Panc1 (cell line): Measurements from ENCODE around the gene MIX23. TPM values are rescaled to one million over a fixed set of nuclear protein-coding genes. Genes with fewer than 3 reads are reported as not detected.

Experiments
- ATAC-seq: fragments of 200-7000 bp; cut with Tn5 transposase; 2 replicates; pipeline ENCODE4 v1.9.1; 2020; ENCODE audit warnings: mild to moderate bottlenecking, moderate library complexity
- BruUV-seq: library from RNA; stranded (reverse); fragments of 400-500 nt; replicated peaks from 2 replicates; lab custom pipeline; 2021; lab: Mats Ljungman, UMichigan
- CTCF ChIA-PET: fragments of 300-600 bp; sonication (Branson Sonifier 250); formaldehyde crosslinking; loops from one replicate; lab custom pipeline; 2022; ENCODE audit warnings: antibody characterized with exemption; lab: Charles Lee
- POLR2A ChIA-PET: fragments of 300-600 bp; sonication (Branson Sonifier 250); formaldehyde crosslinking; loops from one replicate; lab custom pipeline; 2022; ENCODE audit warnings: antibody characterized with exemption; lab: Charles Lee
- DNase-seq: peaks from one replicate; pipeline ENCODE4 v3.0.0-alpha.2; 2010; ENCODE audit warnings: low read depth, low spot score
- H3K27ac ChIP-seq: 2 replicates; pipeline ENCODE4 v1.5.1; 2011; ENCODE audit warnings: mild to moderate bottlenecking, low read length, inconsistent platforms
- H3K27me3 ChIP-seq: fragments of 200-500 bp; sonication (Bioruptor generic); 2 replicates; pipeline ENCODE4 v1.6.0; 2014; ENCODE audit warnings: low read length, inconsistent platforms; ENCODE audit not compliant: control insufficient read depth, insufficient read depth
- H3K36me3 ChIP-seq: fragments of 200-500 bp; sonication (Bioruptor generic); 2 replicates; pipeline ENCODE4 v1.5.1; 2014; ENCODE audit warnings: inconsistent platforms, mild to moderate bottlenecking, low read length, moderate library complexity; ENCODE audit not compliant: control insufficient read depth, insufficient read depth
- H3K4me1 ChIP-seq: 2 replicates; pipeline ENCODE4 v1.5.1; 2011; ENCODE audit warnings: inconsistent platforms, mild to moderate bottlenecking, low read length, moderate library complexity; ENCODE audit not compliant: control insufficient read depth, insufficient read depth
- H3K4me3 ChIP-seq, 2 experiments: 2 replicates each; pipeline ENCODE4 v1.5.1; 2011 to 2012; ENCODE audit warnings: low read depth in 2 of 2, low read length in 2 of 2, mild to moderate bottlenecking in 2 of 2, inconsistent platforms in 1 of 2, moderate library complexity in 1 of 2
- H3K9me3 ChIP-seq: fragments of 200-500 bp; sonication (Bioruptor generic); 2 replicates; pipeline ENCODE4 v1.5.1; 2014; ENCODE audit warnings: low read depth, mild to moderate bottlenecking, inconsistent platforms, low read length, moderate library complexity; ENCODE audit not compliant: control insufficient read depth, insufficient read depth
- CTCF ChIP-seq: fragments of 450-650 bp; IDR thresholded peaks from 2 replicates; pipeline ENCODE4 v1.5.1; 2017; ENCODE audit warnings: mild to moderate bottlenecking
- POLR2AphosphoS5 ChIP-seq: IDR thresholded peaks from 2 replicates; pipeline ENCODE4 v1.6.1; 2012; ENCODE audit warnings: mild to moderate bottlenecking, low read depth, low read length, moderate library complexity
- REST ChIP-seq, 2 experiments: IDR thresholded peaks; 2 replicates each; pipeline ENCODE4 v1.6.1; 2011 to 2012; ENCODE audit warnings: low read depth in 2 of 2, control low read depth in 1 of 2, low read length in 1 of 2, mild to moderate bottlenecking in 1 of 2, moderate library complexity in 1 of 2; ENCODE audit not compliant: insufficient read depth in 1 of 2
- SIN3A ChIP-seq: IDR thresholded peaks from 2 replicates; pipeline ENCODE4 v1.6.1; 2012; ENCODE audit warnings: low read depth, mild to moderate bottlenecking, low read length, moderate library complexity, borderline replicate concordance; ENCODE audit not compliant: insufficient read depth
- TCF7L2 ChIP-seq: IDR thresholded peaks from 2 replicates; pipeline ENCODE4 v1.6.1; 2011; ENCODE audit warnings: mild to moderate bottlenecking, low read depth, low read length, inconsistent platforms
- in situ Hi-C: cut with HindIII; loops from 2 replicates; pipeline ENCODE4 v1.10.0; 2016; ENCODE audit warnings: low sequenced_read_pairs, low pct_unique_long_range_greater_than_20kb
- intact Hi-C: fragments of 100-400 bp; cut with micrococcal nuclease; formaldehyde crosslinking; loops from one replicate; pipeline ENCODE4 v1.10.0; 2022; ENCODE audit not compliant: unreplicated experiment
- total RNA-seq: library from RNA; stranded (reverse); gene quantifications from one replicate; pipeline ENCODE4 v1.2.1, GENCODE V29; 2021; ENCODE audit not compliant: unreplicated experiment

The MIX23 gene
- total RNA-seq, 1 experiment from 2014 or later, result 61.7 TPM

- in situ Hi-C loops, result no loop called here
- Histone ChIP-seq H3K9me3 (no peaks in the 10 kb centered on the region), H3K27me3 (no peaks in the 10 kb centered on the region), H3K4me3 (no peak overlapping the region), H3K36me3 (no peaks in the 10 kb centered on the region), H3K4me1 (no peaks in the 10 kb centered on the region; the same call in 1 of the 2 replicates), H3K27ac (no peak overlapping the region)
- CTCF ChIA-PET, result no interaction called here
- POLR2A ChIA-PET, result no interaction called here
- DNase-seq (no peak), ATAC-seq (no peak)
- no TSS peak for BruUV-seq
- TF ChIP-seq SIN3A (no peak), REST (IDR thresholded peaks at IDR 0.05; ENCODE audit: insufficient read depth in 1 of 2, low read depth in 2 of 2, low read length in 1 of 2) (no peak), POLR2AphosphoS5 (no peak), TCF7L2 (no peak), CTCF (no peak)
- intact Hi-C loops, result no loop called here
Observed at GRCh38 chr3:122396511-122396910, 13.5 kb upstream of the MIX23 start.

- Histone ChIP-seq H3K4me3 (no peak overlapping the region), H3K27me3 (no peaks in the 10 kb centered on the region), H3K4me1 (no peaks in the 10 kb centered on the region; the same call in 1 of the 2 replicates), H3K9me3 (no peaks in the 10 kb centered on the region), H3K27ac (no peak overlapping the region), H3K36me3 (no peaks in the 10 kb centered on the region)
- in situ Hi-C loops, result no loop called here
- no TSS peak for BruUV-seq
- ChIA-PET CTCF (no interaction called here), POLR2A (no interaction called here)
- intact Hi-C loops, result no loop called here
- ATAC-seq, result no peak
- no peak for DNase-seq
- no peak for TF ChIP-seq SIN3A
- no peak for TF ChIP-seq TCF7L2
- TF ChIP-seq CTCF, result no peak
- no peak for TF ChIP-seq POLR2AphosphoS5
- TF ChIP-seq REST (IDR thresholded peaks at IDR 0.05; ENCODE audit: insufficient read depth in 1 of 2, low read depth in 2 of 2, low read length in 1 of 2), result no peak
Observed at GRCh38 chr3:122395582-122395981, 12.6 kb upstream of the MIX23 start.
